Activated naive CD8-positive, alpha-beta T cell treated with anti-CD3 and anti-CD28 coated beads, Interleukin-2, amount 10 ng/mL, durations not matched to agents 7 days and 5 days (primary cell): ENCODE measurements around the gene VAV1. TPM values are rescaled to one million over a fixed set of nuclear protein-coding genes. Genes with fewer than 3 reads are reported as not detected.
"Not testable (repeated sequence)": the region's sequence is repeated elsewhere in the genome, so short reads cannot be mapped to it uniquely, and the experiment has no call there.

Experiments used
- ATAC-seq: fragments of 150-1000 bp; cut with Tn5 transposase; one replicate; pipeline ENCODE4 v1.10.0; 2021; ENCODE audit warnings: low read depth, moderate library complexity
- POLR2A ChIA-PET: fragments of 350-600 bp; sonication (Branson Sonifier 250); formaldehyde crosslinking; loops from one replicate; lab custom pipeline; 2021; ENCODE audit warnings: antibody characterized with exemption; lab: Charles Lee
- DNase-seq: peaks from one replicate; pipeline ENCODE4 v3.0.0; 2021
- H3K27ac Mint-ChIP-seq: one replicate; pipeline ENCODE4 v1.8.0; 2022; ENCODE audit warnings: mild to moderate bottlenecking, mixed read lengths
- H3K27me3 Mint-ChIP-seq: one replicate; pipeline ENCODE4 v1.8.0; 2022; ENCODE audit warnings: mild to moderate bottlenecking, moderate library complexity, mixed read lengths
- H3K36me3 Mint-ChIP-seq: one replicate; pipeline ENCODE4 v1.8.0; 2021; ENCODE audit warnings: mild to moderate bottlenecking, mixed read lengths
- H3K4me1 Mint-ChIP-seq: one replicate; pipeline ENCODE4 v1.8.0; 2021; ENCODE audit warnings: mixed read lengths
- H3K4me3 Mint-ChIP-seq: one replicate; pipeline ENCODE4 v1.8.0; 2022; ENCODE audit warnings: mild to moderate bottlenecking, moderate library complexity, mixed read lengths
- H3K9me3 Mint-ChIP-seq: one replicate; pipeline ENCODE4 v1.8.0; 2021; ENCODE audit warnings: mixed read lengths
- total RNA-seq, 2 experiments: library from RNA; stranded (reverse); gene quantifications; one replicate each; pipeline ENCODE4 v1.2.3, GENCODE V29; 2021

Gene VAV1
- total RNA-seq, 2 experiments from 2014 or later = 108 to 113 TPM

DNA sequence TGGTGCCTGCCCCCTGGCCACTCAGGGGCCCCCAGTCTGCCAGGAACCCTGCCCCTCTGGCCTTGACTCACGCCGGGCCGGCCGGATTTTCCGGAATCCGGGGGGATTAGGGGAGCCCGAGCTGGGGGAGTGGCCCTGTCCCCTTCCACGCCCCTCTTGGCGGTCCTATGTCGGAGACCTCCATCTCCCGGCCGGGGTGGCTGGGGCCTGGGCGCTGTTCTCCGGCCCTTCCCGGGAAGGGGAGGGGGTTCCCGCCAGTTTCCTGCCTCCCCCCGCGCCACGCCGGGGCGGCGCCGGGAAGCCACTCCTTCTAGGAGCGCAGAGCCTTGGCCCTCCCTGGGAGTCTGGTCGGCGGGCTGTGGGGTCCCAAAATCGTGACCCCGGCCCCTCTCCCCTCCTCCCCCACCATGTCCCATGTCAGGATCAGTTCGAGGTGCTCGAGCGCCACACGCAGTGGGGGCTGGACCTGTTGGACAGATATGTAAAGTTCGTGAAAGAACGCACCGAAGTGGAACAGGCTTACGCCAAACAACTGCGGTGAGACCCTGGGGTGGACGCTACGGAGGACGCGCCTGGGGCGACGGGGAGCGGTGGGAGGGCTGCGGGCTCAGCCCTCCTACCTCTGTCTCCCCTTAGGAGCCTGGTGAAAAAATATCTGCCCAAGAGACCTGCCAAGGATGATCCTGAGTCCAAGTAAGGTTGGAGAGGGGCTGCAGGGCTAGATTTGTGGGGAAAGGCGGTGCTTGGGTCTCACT lies 31.7 kb upstream of the VAV1 start:
- Mint-ChIP-seq H3K27me3 (no peaks in the 10 kb centered on the region), H3K27ac (peak overlapping the region; percentile 36)
- POLR2A ChIA-PET = interaction anchor here (0.6 to 1.9 kb wide), 3 partner anchors 60 to 120 kb away, joined by 3 to 9 read pairs (median 3); no protein-coding TSS in a partner anchor

GRCh38 chr19:6743066-6743465 lies 29.4 kb upstream of the VAV1 start:
- H3K4me3 Mint-ChIP-seq = no peak overlapping the region
- DNase-seq = no peak
- peaks cover 16% of the 10 kb centered on the region for H3K4me1 Mint-ChIP-seq
- POLR2A ChIA-PET = no interaction called here
- peaks cover 13% of the 10 kb centered on the region for H3K36me3 Mint-ChIP-seq
- no peak for ATAC-seq
- no peak overlapping the region for H3K27ac Mint-ChIP-seq
- no peaks in the 10 kb centered on the region for H3K27me3 Mint-ChIP-seq
- H3K9me3 Mint-ChIP-seq = no peaks in the 10 kb centered on the region

More for the DNA sequence above, 31.7 kb upstream of the VAV1 start:
- ATAC-seq = no peak
- H3K9me3 Mint-ChIP-seq = no peaks in the 10 kb centered on the region
- peak overlapping the region; percentile 98 for H3K4me3 Mint-ChIP-seq
- H3K4me1 Mint-ChIP-seq = peaks cover 24% of the 10 kb centered on the region
- DNase-seq = no peak
- H3K36me3 Mint-ChIP-seq = peaks cover 11% of the 10 kb centered on the region

GRCh38 chr19:6743714-6744380 lies 28.7 kb upstream of the VAV1 start:
- POLR2A ChIA-PET = interaction anchor here (1.0 kb wide), 1 partner anchor 10 kb away, joined by 3 read pairs; no protein-coding TSS in a partner anchor
- H3K4me3 Mint-ChIP-seq = no peak overlapping the region

DNA sequence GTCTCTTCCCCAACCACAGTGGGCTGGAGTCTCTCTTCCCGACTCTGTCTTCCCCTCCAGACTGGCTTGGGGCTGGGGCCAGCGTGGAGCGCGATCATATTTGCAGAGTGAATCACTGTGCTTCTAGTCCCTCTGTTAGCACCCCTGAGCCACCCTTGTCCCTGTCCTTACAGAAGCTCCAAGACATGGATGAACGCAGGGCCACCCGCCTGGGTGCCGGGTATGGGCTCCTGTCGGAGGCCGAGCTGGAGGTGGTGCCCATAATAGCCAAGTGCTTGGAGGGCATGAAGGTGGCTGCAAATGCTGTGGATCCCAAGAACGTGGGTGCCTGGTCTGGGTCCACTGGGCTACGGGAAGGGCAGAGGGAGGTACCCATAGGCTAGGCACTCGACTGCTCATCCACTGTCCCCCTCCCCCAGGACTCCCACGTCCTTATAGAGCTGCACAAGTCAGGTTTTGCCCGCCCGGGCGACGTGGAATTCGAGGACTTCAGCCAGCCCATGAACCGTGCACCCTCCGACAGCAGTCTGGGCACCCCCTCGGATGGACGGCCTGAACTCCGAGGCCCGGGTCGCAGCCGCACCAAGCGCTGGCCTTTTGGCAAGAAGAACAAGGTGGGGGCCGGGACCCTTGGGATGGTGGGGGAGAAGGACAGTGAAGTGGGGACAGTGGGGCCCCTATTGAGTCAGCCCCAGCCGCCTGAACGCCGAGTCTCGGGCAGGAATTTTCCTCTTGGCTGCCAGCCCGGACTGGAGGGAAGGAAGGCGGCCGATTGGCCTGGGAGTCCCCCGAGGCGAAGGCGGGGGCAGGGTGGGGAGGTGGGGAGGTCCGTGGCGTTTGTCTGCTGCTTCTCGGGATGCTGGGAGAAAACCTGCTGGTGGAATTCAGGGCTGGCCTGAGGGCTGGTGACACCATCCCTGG lies 27.9 kb upstream of the VAV1 start:
- H3K4me1 Mint-ChIP-seq = peaks cover 3% of the 10 kb centered on the region
- H3K4me3 Mint-ChIP-seq = no peak overlapping the region
- H3K27ac Mint-ChIP-seq = no peak overlapping the region
- POLR2A ChIA-PET = interaction anchor here (1.0 kb wide), 1 partner anchor 9 kb away, joined by 3 read pairs; no protein-coding TSS in a partner anchor
- no peaks in the 10 kb centered on the region for H3K27me3 Mint-ChIP-seq
- H3K36me3 Mint-ChIP-seq = peaks cover 16% of the 10 kb centered on the region
- no peaks in the 10 kb centered on the region for H3K9me3 Mint-ChIP-seq
- no peak for ATAC-seq
- DNase-seq = no peak

More at GRCh38 chr19:6743714-6744380, 28.7 kb upstream of the VAV1 start:
- no peaks in the 10 kb centered on the region for H3K9me3 Mint-ChIP-seq
- peaks cover 8% of the 10 kb centered on the region for H3K4me1 Mint-ChIP-seq
- ATAC-seq (no peak), DNase-seq (no peak)
- no peak overlapping the region for H3K27ac Mint-ChIP-seq
- no peaks in the 10 kb centered on the region for H3K27me3 Mint-ChIP-seq
- peaks cover 16% of the 10 kb centered on the region for H3K36me3 Mint-ChIP-seq

- ATAC-seq (no peak), DNase-seq (no peak)
- POLR2A ChIA-PET = no interaction called here
- Mint-ChIP-seq H3K27me3 (no peaks in the 10 kb centered on the region), H3K27ac (no peak overlapping the region), H3K9me3 (no peaks in the 10 kb centered on the region), H3K4me1 (peaks cover 2% of the 10 kb centered on the region), H3K4me3 (no peak overlapping the region), H3K36me3 (peaks cover 19% of the 10 kb centered on the region)
These were observed 26.5 kb upstream of the VAV1 start for GRCh38 chr19:6745965-6746364.

- H3K27me3 Mint-ChIP-seq, ATAC-seq, H3K9me3 Mint-ChIP-seq, H3K4me1 Mint-ChIP-seq, H3K4me3 Mint-ChIP-seq, DNase-seq, H3K27ac Mint-ChIP-seq, POLR2A ChIA-PET: not testable (repeated sequence)
- peaks cover 24% of the 10 kb centered on the region for H3K36me3 Mint-ChIP-seq
These were observed 24.0 kb upstream of the VAV1 start for GRCh38 chr19:6748543-6748942.

GRCh38 chr19:6750062-6750461 lies 22.4 kb upstream of the VAV1 start:
- no peaks in the 10 kb centered on the region for H3K27me3 Mint-ChIP-seq
- no peaks in the 10 kb centered on the region for H3K9me3 Mint-ChIP-seq
- DNase-seq = no peak
- no peak overlapping the region for H3K4me3 Mint-ChIP-seq
- peaks cover 34% of the 10 kb centered on the region for H3K36me3 Mint-ChIP-seq
- ATAC-seq = no peak
- no peak overlapping the region for H3K27ac Mint-ChIP-seq
- peaks cover 10% of the 10 kb centered on the region for H3K4me1 Mint-ChIP-seq
- POLR2A ChIA-PET = interaction anchor here (0.6 kb wide), 1 partner anchor 345 kb away, joined by 4 read pairs; no protein-coding TSS in a partner anchor

GRCh38 chr19:6751189-6751588 lies 21.3 kb upstream of the VAV1 start:
- no peak overlapping the region for H3K4me3 Mint-ChIP-seq
- DNase-seq (no peak), ATAC-seq (no peak)
- POLR2A ChIA-PET = no interaction called here
- no peak overlapping the region for H3K27ac Mint-ChIP-seq
- H3K27me3 Mint-ChIP-seq = no peaks in the 10 kb centered on the region
- peaks cover 29% of the 10 kb centered on the region for H3K36me3 Mint-ChIP-seq
- H3K4me1 Mint-ChIP-seq = peaks cover 10% of the 10 kb centered on the region
- no peaks in the 10 kb centered on the region for H3K9me3 Mint-ChIP-seq

DNA sequence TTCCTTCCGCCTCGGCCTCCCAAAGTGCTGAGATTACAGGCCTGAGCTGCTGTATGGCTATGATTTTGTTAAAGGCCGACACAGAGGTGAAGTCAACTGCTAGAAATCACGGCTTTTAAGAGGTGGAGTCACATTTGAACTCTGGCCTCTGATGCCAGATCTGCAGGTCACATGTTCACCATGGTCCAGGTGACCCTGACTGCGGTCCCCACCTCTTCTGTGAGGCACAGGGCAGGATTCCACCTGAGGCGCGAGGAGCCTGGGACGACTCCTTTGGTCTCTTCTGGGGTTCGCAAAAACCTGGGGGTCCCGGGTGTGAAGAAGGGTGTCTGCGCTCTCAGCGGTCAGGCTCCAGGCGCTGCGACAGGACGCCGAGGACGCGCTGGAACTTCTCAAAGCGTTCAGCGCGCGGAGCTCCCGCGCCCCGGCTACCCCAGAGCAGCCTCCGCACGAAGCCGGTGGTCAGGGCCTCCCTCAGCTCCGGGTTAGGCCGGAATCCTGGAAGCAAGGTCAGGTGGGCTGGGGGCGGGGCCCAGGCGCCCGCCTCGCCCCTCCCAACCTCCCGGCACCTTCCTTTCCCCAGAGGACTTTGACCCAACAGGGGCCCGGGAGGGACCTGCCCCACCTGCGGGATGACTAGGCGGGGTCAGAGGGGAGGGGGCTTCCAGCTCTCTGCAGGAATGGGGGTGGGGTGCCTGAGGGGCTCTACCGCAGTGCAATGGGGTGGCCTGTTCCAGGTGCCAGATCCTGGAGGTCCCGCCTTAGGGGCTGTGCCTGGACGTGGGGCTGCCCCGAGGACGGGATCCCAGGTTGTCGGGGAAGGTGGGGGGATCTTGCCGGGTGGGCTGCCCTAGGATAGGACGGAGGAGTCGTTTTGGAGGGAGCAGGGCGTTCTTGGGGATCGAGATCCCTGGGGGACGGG lies 20.0 kb upstream of the VAV1 start:
- peaks cover 24% of the 10 kb centered on the region for H3K36me3 Mint-ChIP-seq

DNA sequence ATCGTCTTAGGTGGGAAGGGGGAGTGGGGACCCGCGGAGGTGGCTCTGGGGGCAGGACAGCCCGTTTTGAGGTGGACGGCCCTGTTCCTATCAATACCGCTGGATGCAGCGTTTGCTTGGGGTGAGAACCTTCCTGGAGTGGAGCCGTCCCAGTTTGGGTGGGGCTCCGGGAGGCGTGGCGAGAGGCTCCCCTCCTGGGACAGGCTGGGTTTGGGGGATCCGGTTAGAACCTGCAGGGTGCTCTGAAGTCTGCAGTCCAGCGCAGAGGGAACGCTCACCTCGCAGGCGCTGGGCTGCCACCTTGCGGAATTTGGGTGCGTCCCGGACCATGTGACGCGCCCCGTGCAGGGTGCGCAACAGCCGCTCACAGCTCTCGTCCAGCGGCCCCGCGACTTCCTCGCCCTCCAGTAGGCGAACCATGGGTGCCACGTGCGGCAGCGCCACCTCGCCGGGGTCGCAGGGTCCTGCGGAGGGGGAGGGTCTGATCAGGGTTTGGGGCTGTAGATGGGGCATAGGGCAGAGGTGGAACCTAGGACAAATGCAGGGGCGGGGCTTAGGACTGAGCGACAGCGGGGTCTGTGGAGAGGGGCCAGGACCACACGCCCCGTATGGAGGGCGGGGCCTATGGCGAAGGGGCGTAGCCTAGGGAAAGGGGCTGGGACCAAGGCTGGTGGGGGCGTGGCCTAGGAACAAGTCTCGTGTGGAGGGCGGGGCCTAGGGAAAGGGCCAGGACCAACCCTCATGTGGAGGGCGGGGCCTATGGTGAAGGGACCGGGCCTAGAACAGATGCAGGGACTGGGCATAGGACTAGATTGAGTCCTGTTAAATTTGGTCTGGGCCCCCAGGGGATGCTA lies 19.1 kb upstream of the VAV1 start:
- Mint-ChIP-seq H3K27me3 (no peaks in the 10 kb centered on the region), H3K27ac (peak overlapping the region; percentile 82), H3K36me3 (peaks cover 21% of the 10 kb centered on the region), H3K9me3 (no peaks in the 10 kb centered on the region), H3K4me1 (peaks cover 15% of the 10 kb centered on the region), H3K4me3 (peak overlapping the region; percentile 79)
- peak; percentile 89 for ATAC-seq
- DNase-seq = peak; percentile 81
- POLR2A ChIA-PET = interaction anchor here (1.2 kb wide), 1 partner anchor 9 kb away, joined by 3 read pairs; no protein-coding TSS in a partner anchor

More for the DNA sequence above, 20.0 kb upstream of the VAV1 start:
- POLR2A ChIA-PET = interaction anchor here (0.7 kb wide), 1 partner anchor 811 kb away, joined by 4 read pairs; no protein-coding TSS in a partner anchor
- H3K4me1 Mint-ChIP-seq = peaks cover 14% of the 10 kb centered on the region
- DNase-seq (no peak), ATAC-seq (no peak)
- H3K4me3 Mint-ChIP-seq = peak overlapping the region; percentile 79
- no peaks in the 10 kb centered on the region for H3K9me3 Mint-ChIP-seq
- no peaks in the 10 kb centered on the region for H3K27me3 Mint-ChIP-seq
- peak overlapping the region; percentile 82 for H3K27ac Mint-ChIP-seq

- no peak overlapping the region for H3K27ac Mint-ChIP-seq
- peaks cover 16% of the 10 kb centered on the region for H3K4me1 Mint-ChIP-seq
These were observed 18.4 kb upstream of the VAV1 start for GRCh38 chr19:6754136-6754535.

More at GRCh38 chr19:6754136-6754535, 18.4 kb upstream of the VAV1 start:
- no peaks in the 10 kb centered on the region for H3K27me3 Mint-ChIP-seq
- H3K36me3 Mint-ChIP-seq = peaks cover 25% of the 10 kb centered on the region
- no peak overlapping the region for H3K4me3 Mint-ChIP-seq
- POLR2A ChIA-PET = interaction anchor here (1.2 kb wide), 1 partner anchor 10 kb away, joined by 3 read pairs; no protein-coding TSS in a partner anchor
- DNase-seq (no peak), ATAC-seq (no peak)
- no peaks in the 10 kb centered on the region for H3K9me3 Mint-ChIP-seq
